Tibial artery (tissue), 4 donors: ENCODE results near the gene OLIG1.

Experiments used
- DNase-seq, 2 donors: peaks; one replicate each; pipeline ENCODE4 v3.0.0-alpha.2; 2019
- H3K27ac ChIP-seq, 2 donors: fragments of 200-600 bp; sonication (generic) in 1 of 2; 1 replicate in 1 of 2; 2 replicates in 1 of 2; pipeline ENCODE4 v1.5.1; 2018 to 2019; ENCODE audit warnings: mild to moderate bottlenecking in 1 of 2
- H3K27me3 ChIP-seq, 2 donors: fragments of 200-600 bp; sonication (generic) in 1 of 2; one replicate each; pipeline versions ENCODE4 v1.5.1 to v1.6.0; 2016 to 2019
- H3K36me3 ChIP-seq, 3 donors: fragments of 200-600 bp; sonication (generic) in 2 of 3; one replicate each; pipeline ENCODE4 v1.5.1; 2016 to 2019; ENCODE audit warnings: mild to moderate bottlenecking in 2 of 3
- H3K4me1 ChIP-seq, 4 donors: fragments of 200-600 bp; sonication (generic) in 2 of 4; 1 replicate in 3 of 4; 2 replicates in 1 of 4; pipeline ENCODE4 v1.5.1; 2016 to 2019
- H3K4me3 ChIP-seq, 2 donors: fragments of 200-600 bp; sonication (generic) in 1 of 2; 1 replicate in 1 of 2; 2 replicates in 1 of 2; pipeline ENCODE4 v1.5.1; 2018 to 2019; ENCODE audit warnings: mild to moderate bottlenecking in 2 of 2
- H3K9me3 ChIP-seq, 3 donors: fragments of 200-600 bp; sonication (generic) in 1 of 3; one replicate each; pipeline ENCODE4 v1.5.1; 2016 to 2019
- CTCF ChIP-seq, 2 experiments: fragments of 200-600 bp in 1 of 2; fragments of 450-650 bp in 1 of 2; IDR thresholded peaks; one replicate each; pipeline ENCODE4 v1.5.1; 2017 to 2019; ENCODE audit warnings: antibody characterized with exemption in 2 of 2, mild to moderate bottlenecking in 1 of 2, moderate library complexity in 1 of 2
- intact Hi-C: fragments of 100-400 bp; cut with DNase I; formaldehyde crosslinking; loops from one replicate; pipeline ENCODE4 v1.15.0; 2023; ENCODE audit warnings: low total_unique reads

OLIG1 gene

DNA sequence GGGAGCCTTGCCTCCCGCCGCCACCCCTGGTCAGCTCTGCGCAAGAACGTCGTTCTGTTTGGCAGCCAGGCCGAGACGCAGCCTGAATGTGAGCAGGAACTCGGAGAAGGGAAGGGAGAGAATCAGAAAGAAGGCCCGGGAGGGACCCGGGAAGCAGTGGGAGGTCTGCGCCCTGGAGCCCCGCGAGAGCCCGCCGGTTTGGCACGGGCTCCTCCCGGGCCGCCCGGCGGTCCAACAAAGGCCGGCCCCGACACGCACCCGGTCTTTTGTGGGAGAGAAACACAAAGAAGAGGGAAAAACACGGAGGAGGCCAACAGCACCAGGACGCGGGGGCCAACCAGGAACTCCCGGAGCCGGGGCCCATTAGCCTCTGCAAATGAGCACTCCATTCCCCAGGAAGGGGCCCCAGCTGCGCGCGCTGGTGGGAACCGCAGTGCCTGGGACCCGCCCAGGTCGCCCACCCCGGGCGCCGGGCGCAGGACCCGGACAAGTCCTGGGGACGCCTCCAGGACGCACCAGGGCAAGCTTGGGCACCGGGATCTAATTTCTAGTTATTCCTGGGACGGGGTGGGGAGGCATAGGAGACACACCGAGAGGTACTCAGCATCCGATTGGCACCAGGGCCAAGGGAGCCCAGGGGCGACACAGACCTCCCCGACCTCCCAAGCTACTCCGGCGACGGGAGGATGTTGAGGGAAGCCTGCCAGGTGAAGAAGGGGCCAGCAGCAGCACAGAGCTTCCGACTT lies 46.9 kb upstream of the OLIG1 start:
- no peak for DNase-seq
- Histone ChIP-seq H3K9me3 (no peaks in the 10 kb centered on the region), H3K27me3 (peaks cover 0 to 100% of the 10 kb centered on the region in 2 donors), H3K4me1 (peaks cover 0 to 64% (median 34%) of the 10 kb centered on the region in 4 donors), H3K27ac (no peak overlapping the region), H3K36me3 (no peaks in the 10 kb centered on the region), H3K4me3 (no peak overlapping the region)
- TF ChIP-seq CTCF (IDR thresholded peaks at IDR 0.05) = no peak
- intact Hi-C loops = no loop called here

DNA sequence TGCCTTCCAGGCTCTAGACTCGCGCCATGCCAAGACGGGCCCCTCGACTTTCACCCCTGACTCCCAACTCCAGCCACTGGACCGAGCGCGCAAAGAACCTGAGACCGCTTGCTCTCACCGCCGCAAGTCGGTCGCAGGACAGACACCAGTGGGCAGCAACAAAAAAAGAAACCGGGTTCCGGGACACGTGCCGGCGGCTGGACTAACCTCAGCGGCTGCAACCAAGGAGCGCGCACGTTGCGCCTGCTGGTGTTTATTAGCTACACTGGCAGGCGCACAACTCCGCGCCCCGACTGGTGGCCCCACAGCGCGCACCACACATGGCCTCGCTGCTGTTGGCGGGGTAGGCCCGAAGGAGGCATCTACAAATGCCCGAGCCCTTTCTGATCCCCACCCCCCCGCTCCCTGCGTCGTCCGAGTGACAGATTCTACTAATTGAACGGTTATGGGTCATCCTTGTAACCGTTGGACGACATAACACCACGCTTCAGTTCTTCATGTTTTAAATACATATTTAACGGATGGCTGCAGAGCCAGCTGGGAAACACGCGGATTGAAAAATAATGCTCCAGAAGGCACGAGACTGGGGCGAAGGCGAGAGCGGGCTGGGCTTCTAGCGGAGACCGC lies 46.3 kb upstream of the OLIG1 start:
- no peaks in the 10 kb centered on the region for H3K9me3 ChIP-seq
- no peak overlapping the region for H3K27ac ChIP-seq
- intact Hi-C loops = no loop called here
- H3K4me1 ChIP-seq = peaks cover 0 to 70% (median 38%) of the 10 kb centered on the region in 4 donors
- TF ChIP-seq CTCF (IDR thresholded peaks at IDR 0.05) = no peak
- no peak for DNase-seq
- H3K36me3 ChIP-seq = no peaks in the 10 kb centered on the region
- no peak overlapping the region for H3K4me3 ChIP-seq
- peaks cover 0 to 100% of the 10 kb centered on the region in 2 donors for H3K27me3 ChIP-seq

DNA sequence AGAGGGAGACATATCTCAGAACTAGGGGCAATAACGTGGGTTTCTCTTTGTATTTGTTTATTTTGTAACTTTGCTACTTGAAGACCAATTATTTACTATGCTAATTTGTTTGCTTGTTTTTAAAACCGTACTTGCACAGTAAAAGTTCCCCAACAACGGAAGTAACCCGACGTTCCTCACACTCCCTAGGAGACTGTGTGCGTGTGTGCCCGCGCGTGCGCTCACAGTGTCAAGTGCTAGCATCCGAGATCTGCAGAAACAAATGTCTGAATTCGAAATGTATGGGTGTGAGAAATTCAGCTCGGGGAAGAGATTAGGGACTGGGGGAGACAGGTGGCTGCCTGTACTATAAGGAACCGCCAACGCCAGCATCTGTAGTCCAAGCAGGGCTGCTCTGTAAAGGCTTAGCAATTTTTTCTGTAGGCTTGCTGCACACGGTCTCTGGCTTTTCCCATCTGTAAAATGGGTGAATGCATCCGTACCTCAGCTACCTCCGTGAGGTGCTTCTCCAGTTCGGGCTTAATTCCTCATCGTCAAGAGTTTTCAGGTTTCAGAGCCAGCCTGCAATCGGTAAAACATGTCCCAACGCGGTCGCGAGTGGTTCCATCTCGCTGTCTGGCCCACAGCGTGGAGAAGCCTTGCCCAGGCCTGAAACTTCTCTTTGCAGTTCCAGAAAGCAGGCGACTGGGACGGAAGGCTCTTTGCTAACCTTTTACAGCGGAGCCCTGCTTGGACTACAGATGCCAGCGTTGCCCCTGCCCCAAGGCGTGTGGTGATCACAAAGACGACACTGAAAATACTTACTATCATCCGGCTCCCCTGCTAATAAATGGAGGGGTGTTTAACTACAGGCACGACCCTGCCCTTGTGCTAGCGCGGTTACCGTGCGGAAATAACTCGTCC lies 45.5 kb upstream of the OLIG1 start:
- Histone ChIP-seq H3K27me3 (peaks cover 0 to 100% of the 10 kb centered on the region in 2 donors), H3K36me3 (no peaks in the 10 kb centered on the region), H3K4me3 (no peak overlapping the region), H3K9me3 (no peaks in the 10 kb centered on the region), H3K27ac (no peak overlapping the region), H3K4me1 (peaks cover 0 to 77% (median 42%) of the 10 kb centered on the region in 4 donors)
- intact Hi-C loops = no loop called here
- TF ChIP-seq CTCF (IDR thresholded peaks at IDR 0.05) = no peak
- no peak for DNase-seq

GRCh38 chr21:33025106-33025488 lies 44.8 kb upstream of the OLIG1 start:
- Histone ChIP-seq H3K4me3 (no peak overlapping the region), H3K4me1 (peaks cover 0 to 73% (median 37%) of the 10 kb centered on the region in 4 donors), H3K9me3 (no peaks in the 10 kb centered on the region), H3K27me3 (peaks cover 0 to 100% of the 10 kb centered on the region in 2 donors), H3K27ac (no peak overlapping the region), H3K36me3 (no peaks in the 10 kb centered on the region)
- DNase-seq = no peak
- intact Hi-C loops = no loop called here
- TF ChIP-seq CTCF (IDR thresholded peaks at IDR 0.05) = no peak

GRCh38 chr21:33025489-33026442 lies 44.2 kb upstream of the OLIG1 start, which contains the start of gene OLIG2:
Gene OLIG2, plus strand, starts transcription at chr21:33025935. Its CDS starts 928 bp downstream, at chr21:33026863.
- H3K4me1 ChIP-seq = peaks cover 0 to 69% (median 34%) of the 10 kb centered on the region in 4 donors
- no peak within 1 kb of the TSS for H3K27ac ChIP-seq
- no peak for DNase-seq
- no peaks in the 10 kb centered on the region for H3K9me3 ChIP-seq
- no peak within 1 kb of the TSS for H3K4me3 ChIP-seq
- peaks cover 0 to 100% of the 10 kb centered on the region in 2 donors for H3K27me3 ChIP-seq
- TF ChIP-seq CTCF (IDR thresholded peaks at IDR 0.05) = no peak
- intact Hi-C loops = no loop called here
- no peaks in the 10 kb centered on the region for H3K36me3 ChIP-seq
